ENCODE results near the gene RASA4B.
"Not testable (repeated sequence)": the region's sequence is repeated elsewhere in the genome, so short reads cannot be mapped to it uniquely, and the experiment has no call there.

DNA sequence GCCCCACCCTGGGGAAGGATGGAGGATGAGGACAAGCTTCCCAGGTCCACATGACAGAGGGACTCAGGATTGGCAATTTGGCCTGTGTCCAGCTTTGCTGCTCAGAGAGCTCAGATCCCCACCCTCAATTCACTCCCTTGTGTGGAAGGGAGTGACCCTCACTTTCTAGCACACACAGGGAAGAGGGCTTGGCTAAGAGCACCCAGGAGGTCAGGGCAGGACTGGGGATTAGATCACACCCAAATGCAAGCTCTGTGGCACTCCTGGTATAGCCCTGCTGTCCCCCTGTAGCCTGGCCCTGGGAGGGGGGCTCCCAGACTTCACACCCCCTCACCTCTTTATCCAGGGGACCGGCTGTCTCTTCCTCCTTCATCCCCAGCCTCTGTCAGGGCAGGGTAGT is 26.8 kb upstream of the RASA4B start:
- TF ChIP-seq, protein P1, sequence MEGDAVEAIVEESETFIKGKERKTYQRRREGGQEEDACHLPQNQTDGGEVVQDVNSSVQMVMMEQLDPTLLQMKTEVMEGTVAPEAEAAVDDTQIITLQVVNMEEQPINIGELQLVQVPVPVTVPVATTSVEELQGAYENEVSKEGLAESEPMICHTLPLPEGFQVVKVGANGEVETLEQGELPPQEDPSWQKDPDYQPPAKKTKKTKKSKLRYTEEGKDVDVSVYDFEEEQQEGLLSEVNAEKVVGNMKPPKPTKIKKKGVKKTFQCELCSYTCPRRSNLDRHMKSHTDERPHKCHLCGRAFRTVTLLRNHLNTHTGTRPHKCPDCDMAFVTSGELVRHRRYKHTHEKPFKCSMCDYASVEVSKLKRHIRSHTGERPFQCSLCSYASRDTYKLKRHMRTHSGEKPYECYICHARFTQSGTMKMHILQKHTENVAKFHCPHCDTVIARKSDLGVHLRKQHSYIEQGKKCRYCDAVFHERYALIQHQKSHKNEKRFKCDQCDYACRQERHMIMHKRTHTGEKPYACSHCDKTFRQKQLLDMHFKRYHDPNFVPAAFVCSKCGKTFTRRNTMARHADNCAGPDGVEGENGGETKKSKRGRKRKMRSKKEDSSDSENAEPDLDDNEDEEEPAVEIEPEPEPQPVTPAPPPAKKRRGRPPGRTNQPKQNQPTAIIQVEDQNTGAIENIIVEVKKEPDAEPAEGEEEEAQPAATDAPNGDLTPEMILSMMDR (IDR thresholded peaks at IDR 0.05) = not testable (repeated sequence)
- TF ChIP-seq POLR2A (IDR thresholded peaks at IDR 0.05) = not testable (repeated sequence)

Measured in tibial nerve (tissue), 3 donors.